DMS 273 treated with DMSO at 0.1 percent for 48 hours (cell line): ENCODE measurements around the gene UBR3.
"Not testable (repeated sequence)": the region's sequence is repeated elsewhere in the genome, so short reads cannot be mapped to it uniquely, and the experiment has no call there.

ENCODE experiments used
- DNase-seq: peaks from one replicate; lab custom pipeline; 2025; lab: John Stamatoyannopoulos, UW

The UBR3 gene, protein sequence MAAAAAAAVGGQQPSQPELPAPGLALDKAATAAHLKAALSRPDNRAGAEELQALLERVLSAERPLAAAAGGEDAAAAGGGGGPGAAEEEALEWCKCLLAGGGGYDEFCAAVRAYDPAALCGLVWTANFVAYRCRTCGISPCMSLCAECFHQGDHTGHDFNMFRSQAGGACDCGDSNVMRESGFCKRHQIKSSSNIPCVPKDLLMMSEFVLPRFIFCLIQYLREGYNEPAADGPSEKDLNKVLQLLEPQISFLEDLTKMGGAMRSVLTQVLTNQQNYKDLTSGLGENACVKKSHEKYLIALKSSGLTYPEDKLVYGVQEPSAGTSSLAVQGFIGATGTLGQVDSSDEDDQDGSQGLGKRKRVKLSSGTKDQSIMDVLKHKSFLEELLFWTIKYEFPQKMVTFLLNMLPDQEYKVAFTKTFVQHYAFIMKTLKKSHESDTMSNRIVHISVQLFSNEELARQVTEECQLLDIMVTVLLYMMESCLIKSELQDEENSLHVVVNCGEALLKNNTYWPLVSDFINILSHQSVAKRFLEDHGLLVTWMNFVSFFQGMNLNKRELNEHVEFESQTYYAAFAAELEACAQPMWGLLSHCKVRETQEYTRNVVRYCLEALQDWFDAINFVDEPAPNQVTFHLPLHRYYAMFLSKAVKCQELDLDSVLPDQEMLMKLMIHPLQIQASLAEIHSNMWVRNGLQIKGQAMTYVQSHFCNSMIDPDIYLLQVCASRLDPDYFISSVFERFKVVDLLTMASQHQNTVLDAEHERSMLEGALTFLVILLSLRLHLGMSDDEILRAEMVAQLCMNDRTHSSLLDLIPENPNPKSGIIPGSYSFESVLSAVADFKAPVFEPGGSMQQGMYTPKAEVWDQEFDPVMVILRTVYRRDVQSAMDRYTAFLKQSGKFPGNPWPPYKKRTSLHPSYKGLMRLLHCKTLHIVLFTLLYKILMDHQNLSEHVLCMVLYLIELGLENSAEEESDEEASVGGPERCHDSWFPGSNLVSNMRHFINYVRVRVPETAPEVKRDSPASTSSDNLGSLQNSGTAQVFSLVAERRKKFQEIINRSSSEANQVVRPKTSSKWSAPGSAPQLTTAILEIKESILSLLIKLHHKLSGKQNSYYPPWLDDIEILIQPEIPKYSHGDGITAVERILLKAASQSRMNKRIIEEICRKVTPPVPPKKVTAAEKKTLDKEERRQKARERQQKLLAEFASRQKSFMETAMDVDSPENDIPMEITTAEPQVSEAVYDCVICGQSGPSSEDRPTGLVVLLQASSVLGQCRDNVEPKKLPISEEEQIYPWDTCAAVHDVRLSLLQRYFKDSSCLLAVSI (N-terminal part only)

DNA sequence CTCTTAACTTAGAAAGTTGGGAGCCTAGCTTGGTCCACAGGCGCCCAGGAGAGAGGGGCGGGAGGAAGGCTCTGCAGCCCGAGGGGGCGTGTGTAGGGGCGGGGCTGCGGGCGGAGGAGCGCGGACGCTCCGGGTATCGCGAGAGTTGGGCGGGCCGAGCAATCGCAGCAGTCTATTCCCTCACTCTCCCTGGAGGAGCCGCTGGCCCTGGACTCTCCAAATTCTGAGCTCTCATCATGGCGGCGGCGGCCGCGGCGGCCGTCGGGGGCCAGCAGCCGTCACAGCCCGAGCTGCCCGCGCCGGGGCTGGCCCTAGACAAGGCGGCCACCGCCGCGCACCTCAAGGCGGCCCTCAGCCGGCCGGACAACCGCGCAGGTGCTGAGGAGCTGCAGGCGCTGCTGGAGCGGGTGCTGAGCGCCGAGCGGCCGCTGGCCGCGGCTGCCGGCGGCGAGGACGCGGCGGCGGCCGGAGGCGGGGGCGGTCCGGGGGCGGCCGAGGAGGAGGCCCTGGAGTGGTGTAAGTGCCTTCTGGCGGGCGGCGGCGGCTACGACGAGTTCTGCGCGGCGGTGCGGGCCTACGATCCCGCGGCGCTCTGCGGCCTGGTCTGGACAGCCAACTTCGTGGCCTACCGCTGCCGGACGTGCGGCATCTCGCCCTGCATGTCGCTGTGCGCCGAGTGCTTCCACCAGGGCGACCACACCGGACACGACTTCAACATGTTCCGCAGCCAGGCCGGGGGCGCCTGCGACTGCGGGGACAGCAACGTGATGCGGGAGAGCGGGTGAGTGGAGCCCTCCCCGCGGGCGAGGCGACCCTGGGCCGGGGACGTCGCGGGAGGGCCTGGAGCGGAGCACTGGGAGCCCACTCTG, at the start of gene UBR3:
TSS of gene UBR3 (plus strand) at position 183 of the 869 bp plus-strand sequence. CDS start at position 237, 54 bp downstream.
- peak; percentile 81 for DNase-seq

DNA sequence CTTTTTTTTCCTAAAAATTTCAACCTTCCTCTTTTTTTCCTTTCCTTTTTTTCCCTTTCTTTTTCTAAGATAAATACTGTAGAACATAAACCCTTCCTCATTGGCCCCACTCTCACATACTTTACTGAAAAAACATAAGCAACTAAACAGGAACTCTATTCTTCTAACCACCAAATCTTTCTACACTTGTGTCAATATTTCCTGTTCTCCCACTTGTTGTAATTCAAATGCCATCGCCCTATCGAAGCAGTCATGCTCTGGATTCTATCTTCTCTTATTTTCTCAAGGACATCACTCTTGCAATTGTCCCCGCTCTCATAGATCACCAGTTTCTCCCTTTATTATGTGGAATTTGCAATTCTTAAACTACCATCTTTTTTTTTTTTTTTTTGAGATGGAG, 48.8 kb upstream of the UBR3 start:
- DNase-seq, result no peak

DNA sequence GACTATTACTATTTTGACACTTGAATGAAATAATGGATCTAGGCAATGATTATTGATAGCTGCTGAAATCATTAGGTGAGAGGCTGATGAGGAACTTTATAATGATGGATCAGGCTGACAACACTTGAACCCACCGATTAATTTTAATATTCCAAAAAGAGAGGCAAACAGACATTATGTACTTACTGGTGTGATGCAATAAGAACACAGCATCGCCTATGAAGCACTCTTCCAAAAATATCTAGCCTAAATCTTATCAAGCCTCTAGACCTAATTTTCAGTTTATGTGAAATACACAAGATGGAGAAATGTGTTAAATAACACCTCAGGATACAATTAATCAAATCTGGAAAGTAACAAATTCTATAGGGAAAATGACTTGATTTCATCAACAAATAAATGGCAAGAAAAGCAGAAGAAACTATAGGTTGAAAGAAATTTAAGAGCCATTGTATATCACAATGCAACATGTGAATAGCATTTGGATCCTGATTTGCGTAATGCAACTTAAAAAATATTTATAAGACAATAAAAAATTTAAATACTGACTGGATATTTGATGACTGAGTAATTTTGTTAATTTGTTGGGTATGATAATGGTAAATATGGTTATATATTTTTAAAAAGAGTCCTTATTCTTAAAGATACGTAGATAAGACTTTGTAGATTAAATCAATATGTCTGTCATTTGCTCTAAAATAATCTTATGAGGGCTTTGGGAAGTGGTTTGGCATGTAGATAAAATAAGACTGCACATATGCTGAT, 45.8 kb upstream of the UBR3 start:
- DNase-seq, result no peak

DNA sequence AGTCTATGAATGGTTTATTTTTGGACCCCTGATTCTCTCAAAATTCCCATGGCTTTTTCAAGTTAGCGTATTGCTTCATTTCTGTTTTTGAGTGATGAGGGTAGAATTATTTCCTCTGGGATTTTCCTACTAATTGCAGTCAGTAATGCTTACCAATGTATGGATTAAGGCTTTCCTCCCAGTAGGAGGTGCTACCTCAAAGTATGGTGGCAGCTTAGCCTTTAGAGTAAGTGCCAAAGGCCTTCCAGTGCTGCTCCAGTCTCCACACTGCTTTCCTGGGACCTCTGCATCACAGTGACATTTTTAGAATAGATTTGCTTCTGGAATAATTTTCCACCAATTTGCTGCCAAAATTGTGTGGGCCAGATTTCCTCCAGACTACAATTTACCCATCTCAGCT, 44.7 kb upstream of the UBR3 start:
- DNase-seq, result no peak

DNA sequence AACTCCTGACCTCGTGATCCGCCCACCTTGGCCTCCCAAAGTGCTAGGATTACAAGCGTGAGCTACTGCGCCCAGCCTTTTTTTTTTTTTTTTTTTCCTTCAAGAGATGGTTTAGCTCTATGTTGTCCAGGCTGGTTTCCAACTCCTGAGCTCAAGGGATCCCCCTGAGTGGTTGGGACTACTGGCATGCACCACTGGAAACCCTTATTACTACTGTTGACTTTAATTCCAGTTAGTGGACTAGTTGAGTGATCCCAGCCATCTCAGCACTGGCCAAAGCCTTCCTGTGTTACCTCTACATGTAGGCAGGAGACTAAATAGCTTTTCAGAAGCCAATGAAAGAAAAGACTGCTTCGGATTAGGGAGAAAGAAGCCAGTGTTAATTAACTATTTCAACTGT, 36.7 kb upstream of the UBR3 start:
- no peak for DNase-seq

DNA sequence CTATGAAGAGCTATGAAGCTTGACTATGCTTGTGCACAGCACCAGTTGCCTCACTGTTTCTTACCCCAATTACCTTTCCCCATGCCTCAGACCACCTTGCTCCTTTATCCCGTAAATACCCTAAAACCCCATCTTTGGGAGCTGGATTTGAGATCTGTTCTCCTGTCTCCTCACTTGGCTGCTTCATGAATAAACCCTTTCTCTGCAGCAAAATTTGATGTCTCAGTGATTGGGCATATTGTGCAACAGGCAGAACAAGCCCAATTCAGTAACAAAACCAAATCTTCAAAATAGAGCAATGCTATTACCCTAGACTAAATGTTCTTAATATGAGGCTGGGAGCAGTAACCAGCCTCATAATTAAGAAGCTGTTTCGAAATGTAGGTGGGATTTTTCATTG, 32.1 kb upstream of the UBR3 start:
- DNase-seq, result no peak

DNA sequence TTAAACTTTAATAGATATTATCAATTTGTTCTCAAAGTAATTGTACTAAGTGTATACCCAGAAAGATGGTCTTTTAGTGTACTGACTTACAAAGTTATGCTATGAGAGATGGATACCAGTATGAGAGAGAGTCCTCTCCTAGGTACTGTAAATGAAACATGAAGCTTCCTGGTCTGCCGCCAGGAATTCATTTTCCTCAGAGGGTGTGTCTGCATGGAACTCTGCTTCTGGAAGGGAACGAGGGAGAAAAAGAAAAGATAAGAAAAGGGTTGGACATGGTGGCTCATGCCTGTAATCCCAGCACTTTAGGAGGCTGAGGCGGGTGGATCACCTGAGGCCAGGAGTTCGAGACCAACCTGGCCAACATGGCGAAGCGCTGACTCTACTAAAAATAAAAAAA, 30.8 kb upstream of the UBR3 start:
- no peak for DNase-seq

DNA sequence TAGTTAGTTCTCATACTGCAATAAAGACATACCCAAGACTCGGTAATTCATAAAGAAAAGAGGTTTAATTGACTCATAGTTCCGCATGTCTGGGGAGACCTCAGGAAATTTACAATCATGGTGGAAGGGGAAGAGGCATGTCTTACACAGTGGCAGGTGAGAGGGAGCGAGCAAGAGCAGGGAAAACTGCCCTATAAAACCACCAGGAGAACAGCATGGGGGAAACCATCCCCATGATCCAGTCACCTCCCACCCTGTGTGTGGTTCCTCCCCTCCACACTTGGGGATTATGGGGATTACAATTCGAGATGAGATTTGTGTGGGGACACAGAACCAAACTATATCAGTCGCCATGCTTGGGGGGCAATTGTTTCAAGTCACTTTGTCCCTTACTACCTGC, 29.7 kb upstream of the UBR3 start:
- DNase-seq, result no peak

DNA sequence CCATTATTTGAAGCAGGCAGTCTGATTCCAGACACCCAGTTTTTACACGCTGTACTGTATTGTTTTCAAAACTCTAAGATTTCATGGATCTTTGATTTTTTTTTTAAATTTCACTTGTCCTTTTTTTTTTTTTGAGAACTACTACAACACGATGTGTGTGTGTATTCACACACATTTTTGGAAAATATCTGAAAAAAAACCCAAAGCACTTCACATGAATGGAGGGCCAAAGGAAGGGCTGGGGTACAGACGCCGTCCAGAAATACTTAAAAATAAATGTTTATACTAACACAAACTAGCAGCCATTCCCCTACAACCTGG, 28.9 kb upstream of the UBR3 start:
- no peak for DNase-seq

DNA sequence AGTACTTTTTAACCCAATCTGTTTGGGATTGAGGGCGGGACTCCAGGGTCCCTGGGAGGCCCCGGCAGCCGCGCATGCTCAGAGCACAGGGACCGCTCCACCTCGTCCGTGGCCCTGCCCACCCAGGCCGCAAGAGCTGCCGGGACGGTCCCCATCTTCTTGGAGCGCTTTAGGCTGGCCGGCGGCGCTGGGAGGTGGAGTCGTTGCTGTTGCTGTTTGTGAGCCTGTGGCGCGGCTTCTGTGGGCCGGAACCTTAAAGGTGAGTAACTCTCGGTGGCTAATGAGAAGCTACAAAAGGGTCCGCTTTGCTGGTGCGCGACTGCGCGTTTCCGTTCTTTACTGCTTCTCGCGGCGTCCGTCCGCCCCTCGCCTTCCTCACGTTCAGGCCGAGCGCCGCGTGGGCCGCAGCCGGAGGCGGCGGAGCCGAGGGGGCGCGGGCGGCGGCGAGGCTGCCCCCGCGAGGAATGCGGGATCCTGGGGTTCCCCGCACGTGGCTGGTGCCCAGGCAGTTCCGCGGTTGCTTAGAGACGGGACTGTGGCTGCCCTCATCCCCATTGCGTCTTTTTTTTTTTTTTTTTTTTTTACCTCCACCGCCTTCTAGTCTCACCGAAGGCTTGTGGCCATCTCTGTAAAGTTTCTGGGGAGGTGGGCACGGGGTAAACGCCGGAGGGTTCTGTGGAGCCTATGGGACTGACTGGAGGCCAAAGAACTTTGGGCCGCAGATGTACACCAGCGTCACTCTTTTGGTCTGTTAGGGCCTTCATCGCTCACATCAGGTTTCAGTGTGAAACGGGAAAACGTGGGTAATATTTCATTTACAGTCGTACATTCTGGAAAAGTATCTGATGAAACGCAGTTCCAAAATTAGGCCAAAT, 28.3 kb upstream of the UBR3 start, which contains the start of gene SSB:
TSS of gene SSB (plus strand) at position 154 of the 875 bp plus-strand sequence. CDS start 2,090 bp downstream, outside the sequence.
- DNase-seq, result peak; percentile 82

DNA sequence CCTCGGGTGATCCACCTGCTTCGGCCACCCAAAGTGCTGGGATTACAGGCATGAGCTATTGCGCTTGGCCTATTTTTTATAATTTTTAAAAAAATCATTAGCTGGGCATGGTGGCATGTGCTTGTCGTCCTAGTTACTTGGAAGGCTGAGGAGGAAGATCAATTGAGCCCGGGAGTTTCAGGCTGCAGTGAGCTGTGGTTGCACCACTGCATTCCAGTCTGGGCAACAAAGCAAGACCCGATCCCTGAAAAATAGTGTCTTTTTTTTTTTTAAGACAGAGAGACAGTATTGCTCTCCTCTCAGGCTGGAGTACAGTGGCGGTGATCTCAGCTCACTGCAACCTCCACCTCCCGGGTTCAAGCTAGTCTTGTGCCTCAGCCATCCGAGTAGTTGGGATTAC, 23.8 kb upstream of the UBR3 start:
- DNase-seq, result no peak

DNA sequence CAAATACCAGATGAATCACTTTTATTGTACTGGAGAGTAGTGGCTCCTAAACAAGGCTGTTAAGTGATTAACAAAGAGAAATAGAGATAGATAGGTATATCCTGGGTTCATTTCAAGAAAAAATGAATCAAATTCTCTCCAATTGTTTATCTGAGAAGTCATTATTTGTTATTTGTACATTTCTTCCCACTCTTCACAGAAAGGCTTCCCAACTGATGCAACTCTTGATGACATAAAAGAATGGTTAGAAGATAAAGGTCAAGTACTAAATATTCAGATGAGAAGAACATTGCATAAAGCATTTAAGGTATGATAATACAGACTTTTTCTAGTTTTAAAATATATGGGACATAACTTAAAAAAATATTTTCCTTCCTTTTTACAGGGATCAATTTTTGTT, 20.7 kb upstream of the UBR3 start:
- no peak for DNase-seq

DNA sequence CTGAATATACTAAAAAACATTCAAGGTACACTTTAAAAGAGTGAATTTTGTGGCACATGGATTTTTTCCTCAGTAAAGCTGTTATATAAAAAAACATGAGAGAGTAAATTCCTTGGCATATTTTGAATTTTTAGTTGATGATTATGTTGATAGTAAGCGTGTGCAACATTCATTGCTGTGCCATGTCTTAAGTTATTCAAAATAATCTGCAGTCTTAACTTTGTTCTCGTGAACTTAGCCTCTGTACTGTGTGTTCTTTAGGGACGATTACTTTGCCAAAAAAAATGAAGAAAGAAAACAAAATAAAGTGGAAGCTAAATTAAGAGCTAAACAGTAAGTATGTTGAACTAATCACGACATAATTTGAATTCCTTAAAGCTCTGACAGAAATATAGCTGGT, 19.0 kb upstream of the UBR3 start:
- DNase-seq, result no peak

DNA sequence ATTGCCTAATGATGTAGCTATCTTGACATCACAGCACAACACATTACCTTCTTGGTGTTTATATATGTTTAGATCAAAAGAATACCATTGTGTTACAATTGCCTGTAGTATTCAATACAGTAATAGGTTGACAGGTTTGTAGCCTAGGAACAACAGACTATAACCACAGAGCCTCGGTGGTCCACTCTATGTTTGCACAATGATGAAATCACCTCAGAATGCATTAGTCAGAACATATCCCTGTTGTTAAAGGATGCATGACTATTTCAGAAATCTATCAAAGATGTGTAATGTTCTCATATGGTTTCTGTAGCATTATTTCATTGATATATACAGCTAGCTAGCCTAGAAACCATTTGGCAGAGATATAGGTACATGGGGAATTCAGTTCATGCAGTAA, 11.4 kb upstream of the UBR3 start:
- no peak for DNase-seq

DNA sequence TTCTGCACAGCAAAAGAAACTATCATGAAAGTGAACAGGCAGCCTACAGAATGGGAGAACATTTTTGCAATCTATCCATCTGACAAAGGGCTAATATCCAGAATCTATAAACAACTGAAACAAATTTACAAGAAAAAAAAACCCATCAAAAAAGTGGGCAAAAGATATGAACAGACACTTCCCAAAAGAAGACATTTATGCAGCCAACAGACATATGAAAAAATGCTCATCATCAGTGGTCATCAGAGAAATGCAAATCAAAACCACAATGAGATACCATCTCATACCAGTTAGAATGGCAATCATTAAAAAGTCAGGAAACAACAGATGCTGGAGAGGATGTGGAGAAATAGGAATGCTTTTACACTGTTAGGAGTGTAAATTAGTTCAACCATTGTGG, 10.3 kb upstream of the UBR3 start:
- not testable (repeated sequence) for DNase-seq

DNA sequence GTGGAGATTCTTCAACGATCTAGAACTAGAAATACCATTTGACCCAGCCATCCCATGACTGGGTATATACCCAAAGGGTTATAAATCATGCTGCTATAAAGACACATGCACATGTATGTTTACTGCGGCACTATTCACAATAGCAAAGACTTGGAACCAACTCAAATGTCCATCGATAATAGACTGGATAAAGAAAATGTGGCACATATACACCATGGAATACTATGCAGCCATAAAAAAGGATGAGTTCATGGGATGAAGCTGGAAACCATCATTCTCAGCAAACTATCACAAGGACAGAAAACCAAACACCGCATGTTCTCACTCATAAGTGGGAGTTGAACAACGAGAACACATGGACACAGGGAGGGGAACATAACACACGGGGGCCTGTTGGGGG, 9.9 kb upstream of the UBR3 start:
- DNase-seq, result not testable (repeated sequence)

DNA sequence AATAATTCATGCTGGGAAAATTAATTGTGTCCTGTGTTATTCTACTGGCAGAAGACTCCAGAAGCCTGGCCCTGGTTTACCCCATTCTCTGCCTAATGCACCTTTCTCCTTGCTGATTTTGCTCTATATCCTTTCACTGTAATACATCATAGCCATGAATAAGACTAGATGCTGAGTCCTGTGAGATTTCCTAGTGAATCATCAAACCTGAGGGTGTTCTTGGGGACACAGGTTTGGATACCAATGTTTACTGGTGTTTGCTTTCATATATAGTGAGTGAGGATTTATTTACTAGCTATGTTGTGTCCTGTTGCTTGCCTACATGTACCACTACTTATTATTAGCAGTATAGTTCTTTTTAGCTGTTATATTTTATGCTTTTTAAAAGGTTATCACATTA, 9.0 kb upstream of the UBR3 start:
- no peak for DNase-seq

DNA sequence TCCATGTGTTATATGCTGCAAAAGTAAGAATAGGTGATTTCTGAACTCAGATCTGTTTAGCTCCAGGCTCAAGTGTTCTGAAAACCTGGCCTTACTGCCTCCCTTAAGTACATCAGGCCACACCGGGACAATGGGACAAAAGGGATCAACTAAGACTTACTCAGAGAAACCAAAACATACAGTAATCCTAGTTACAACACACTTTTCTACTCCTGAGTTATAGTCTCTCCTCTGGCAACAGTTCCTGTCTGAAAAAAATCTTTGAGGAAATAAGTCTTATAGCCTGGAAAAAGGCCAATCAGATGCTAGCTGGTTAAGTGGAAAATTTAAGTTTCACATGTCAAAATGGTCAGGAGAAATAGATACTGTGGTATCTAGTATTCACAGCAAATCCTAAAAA, 8.1 kb upstream of the UBR3 start:
- no peak for DNase-seq

DNA sequence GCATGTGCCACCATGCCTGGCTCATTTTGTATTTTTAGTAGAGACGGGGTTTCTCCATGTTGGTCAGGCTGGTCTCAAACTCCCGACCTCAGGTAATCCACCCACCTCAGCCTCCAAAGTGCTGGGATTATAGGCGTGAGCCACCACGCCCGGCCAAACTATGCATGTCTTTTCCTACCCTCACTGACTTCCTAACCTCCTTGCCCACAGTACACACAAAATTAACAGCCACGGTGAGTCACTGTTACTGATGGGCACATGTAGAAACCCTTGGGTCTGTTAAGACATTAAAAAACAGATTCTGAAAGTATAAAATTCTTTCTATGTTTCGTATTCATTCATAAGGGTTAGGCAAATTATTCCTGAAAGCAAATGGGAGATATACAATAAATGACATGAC, 7.2 kb upstream of the UBR3 start:
- DNase-seq, result not testable (repeated sequence)

DNA sequence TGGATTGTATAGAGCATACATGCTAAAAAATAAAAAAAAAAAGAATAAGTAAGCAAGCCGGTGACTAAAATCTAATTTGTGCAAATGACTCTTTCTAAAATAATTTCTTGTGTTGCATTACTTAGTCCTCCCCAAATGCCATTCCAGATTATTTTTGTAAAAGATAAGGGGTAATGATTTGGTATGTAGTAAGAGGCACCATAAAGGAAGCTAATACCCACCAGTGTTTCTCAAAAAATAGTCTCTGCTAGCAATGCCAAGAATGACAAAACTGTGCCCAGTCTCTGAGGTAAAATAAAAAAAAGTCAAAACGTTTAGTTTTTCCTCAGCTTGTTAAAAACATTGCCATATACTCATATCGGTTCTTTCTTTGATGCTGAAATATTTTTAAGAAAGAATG, 5.2 kb upstream of the UBR3 start:
- no peak for DNase-seq
